Fibroblast of pulmonary artery (primary cell): ENCODE data around the gene ATXN7L1.

Experiments
- DNase-seq: peaks from one replicate; pipeline ENCODE4 v3.0.0-alpha.2; 2010; ENCODE audit warnings: low read depth
- H3K4me3 ChIP-seq: replicated peaks from 2 replicates; pipeline ENCODE4 v1.5.1; 2011; ENCODE audit warnings: low read depth, mild to moderate bottlenecking, control low read depth, low read length, moderate library complexity
- CTCF ChIP-seq: IDR thresholded peaks from 2 replicates; pipeline ENCODE4 v1.5.1; 2011; ENCODE audit warnings: mild to moderate bottlenecking, control low read depth, low read length, inconsistent platforms; ENCODE audit errors: missing control alignments

The ATXN7L1 gene

GRCh38 chr7:105585850-105586500, 290.4 kb downstream of the ATXN7L1 start:
- DNase-seq, result no peak
- TF ChIP-seq CTCF, result no peak
- no peak overlapping the region for H3K4me3 ChIP-seq

GRCh38 chr7:105584165-105584564, 292.2 kb downstream of the ATXN7L1 start:
- no peak overlapping the region for H3K4me3 ChIP-seq
- DNase-seq, result no peak
- TF ChIP-seq CTCF, result no peak

GRCh38 chr7:105583061-105583460, 293.3 kb downstream of the ATXN7L1 start:
- H3K4me3 ChIP-seq, result no peak overlapping the region
- no peak for DNase-seq
- TF ChIP-seq CTCF, result no peak

GRCh38 chr7:105581066-105581811, 295.2 kb downstream of the ATXN7L1 start, which contains the start of gene EFCAB10:
TSS of gene EFCAB10 (minus strand) at chr7:105581493. CDS start at chr7:105581463, 30 bp downstream.
- H3K4me3 ChIP-seq, result peak within 1 kb of the TSS; percentile 48
- no peak for TF ChIP-seq CTCF
- DNase-seq, result peak; percentile 54

- DNase-seq, result no peak
- peak; percentile 6 for TF ChIP-seq CTCF
- no peak overlapping the region for H3K4me3 ChIP-seq
Measured at GRCh38 chr7:105580022-105580740, 296.2 kb downstream of the ATXN7L1 start.

GRCh38 chr7:105578496-105578895, 297.9 kb downstream of the ATXN7L1 start:
- no peak for TF ChIP-seq CTCF
- no peak overlapping the region for H3K4me3 ChIP-seq
- DNase-seq, result no peak
